HepG2 (cell line): ENCODE measurements around the gene KATNBL1. TPM values are rescaled to one million over a fixed set of nuclear protein-coding genes. Genes with fewer than 3 reads are reported as not detected.
A peak's percentile ranks its signal among the peaks of the same experiment; 100 is the strongest.

Experiments used
- ARNT2 ChIP-seq: sonication (generic); formaldehyde crosslinking; IDR thresholded peaks from 2 replicates; pipeline ENCODE4 v1.8.0; 2022; ENCODE audit warnings: mild to moderate bottlenecking, low read depth, missing genetic modification reagents, moderate library complexity
- DPF2 ChIP-seq: sonication (generic); formaldehyde crosslinking; IDR thresholded peaks from 2 replicates; pipeline ENCODE4 v1.4.0; 2020; ENCODE audit warnings: mild to moderate bottlenecking, low read depth, missing genetic modification reagents, borderline replicate concordance
- FOXJ3 ChIP-seq: sonication (generic); formaldehyde crosslinking; IDR thresholded peaks from 2 replicates; pipeline ENCODE4 v1.4.0; 2020; ENCODE audit warnings: missing genetic modification reagents, mild to moderate bottlenecking, borderline replicate concordance
- HMG20A ChIP-seq: IDR thresholded peaks from 2 replicates; pipeline ENCODE4 v1.6.1; 2016; ENCODE audit warnings: borderline replicate concordance
- KLF11 ChIP-seq: IDR thresholded peaks from 2 replicates; pipeline ENCODE4 v1.6.1; 2016; ENCODE audit warnings: missing compliant biosample characterization
- NR2C2 ChIP-seq: sonication (generic); formaldehyde crosslinking; IDR thresholded peaks from 2 replicates; pipeline ENCODE4 v1.4.0; 2020; ENCODE audit warnings: missing genetic modification reagents, mild to moderate bottlenecking, moderate library complexity, borderline replicate concordance
- PAF1 ChIP-seq: IDR thresholded peaks from 2 replicates; pipeline ENCODE4 v1.6.1; 2016; ENCODE audit warnings: missing genetic modification reagents, missing compliant biosample characterization
- SRSF9 ChIP-seq: fragments of 200-400 bp; formaldehyde crosslinking; IDR thresholded peaks from 2 replicates; pipeline ENCODE4 v1.6.1; 2018; ENCODE audit warnings: borderline replicate concordance, mild to moderate bottlenecking, low read depth, low read length; ENCODE audit not compliant: insufficient read depth, poor library complexity, severe bottlenecking
- ZNF101 ChIP-seq: sonication (generic); formaldehyde crosslinking; IDR thresholded peaks from 2 replicates; pipeline ENCODE4 v1.4.0; 2020; ENCODE audit warnings: mild to moderate bottlenecking, low read depth, missing genetic modification reagents, borderline replicate concordance
- ZNF44 ChIP-seq: sonication (generic); formaldehyde crosslinking; IDR thresholded peaks from 2 replicates; pipeline ENCODE4 v1.5.1; 2020; ENCODE audit warnings: mild to moderate bottlenecking, missing genetic modification reagents
- ZNF570 ChIP-seq: sonication (generic); formaldehyde crosslinking; IDR thresholded peaks from 2 replicates; pipeline ENCODE4 v1.4.0; 2020; ENCODE audit warnings: mild to moderate bottlenecking, missing genetic modification reagents, borderline replicate concordance
- ZNF589 ChIP-seq: sonication (generic); formaldehyde crosslinking; conservative IDR thresholded peaks from 2 replicates; pipeline ENCODE4 v1.8.0; 2022; ENCODE audit warnings: mild to moderate bottlenecking, moderate library complexity, missing genetic modification reagents
- polyA plus RNA-seq, 8 experiments: library from polyadenylated mRNA; depleted of rRNA in 3 of 8; stranded (reverse) in 7 of 8; unstranded in 1 of 8; fragments of >200 nt; fragmentation: Illumina TruSeq in 4 of 8; extraction: Trizol in 4 of 8; gene quantifications; 2 replicates each; pipeline versions ENCODE4 v1.2.1 to v1.2.3, GENCODE V29; 2011 to 2016; ENCODE audit warnings: low read depth in 4 of 8, missing spikeins in 1 of 8, mixed read lengths in 1 of 8; ENCODE audit not compliant: insufficient read depth in 1 of 8
- total RNA-seq, 5 experiments: library from RNA; depleted of rRNA; stranded (reverse); fragments of >200 nt; fragmentation: Illumina TruSeq; extraction: Trizol; gene quantifications; 2 replicates each; pipeline ENCODE4 v1.2.3, GENCODE V29; 2016; ENCODE audit warnings: low read depth in 1 of 5
- TF ChIP-seq, protein P1 (sequence below): sonication (generic); formaldehyde crosslinking; conservative IDR thresholded peaks from 2 replicates; pipeline ENCODE4 v1.4.0; 2020; ENCODE audit warnings: missing genetic modification reagents
- TF ChIP-seq, protein P2 (sequence below): sonication (generic); formaldehyde crosslinking; IDR thresholded peaks from 2 replicates; pipeline ENCODE4 v1.4.0; 2020; ENCODE audit warnings: missing genetic modification reagents
- TF ChIP-seq, protein P3 (sequence below): sonication (generic); formaldehyde crosslinking; IDR thresholded peaks from 2 replicates; pipeline ENCODE4 v1.8.1; 2022; ENCODE audit warnings: mild to moderate bottlenecking, missing genetic modification reagents
- TF ChIP-seq, protein P4 (sequence below): IDR thresholded peaks from 2 replicates; pipeline ENCODE4 v1.6.1; 2012; ENCODE audit warnings: low read depth, low read length, improper control_type of control experiment
- TF ChIP-seq, protein P5 (sequence below): sonication (generic); formaldehyde crosslinking; conservative IDR thresholded peaks from 2 replicates; pipeline ENCODE4 v1.8.0; 2022; ENCODE audit warnings: low read depth, missing genetic modification reagents
- TF ChIP-seq, protein P6 (sequence below): sonication (generic); formaldehyde crosslinking; IDR thresholded peaks from 2 replicates; pipeline ENCODE4 v1.5.0; 2020; ENCODE audit warnings: mild to moderate bottlenecking, low read depth, missing genetic modification reagents, borderline replicate concordance

Gene KATNBL1
- total and polyA plus RNA-seq, 2 of the 13 experiments (the other 11 are each of a cell fraction or from before 2014, with no cell fraction given), result 23.4 to 42.8 TPM

DNA sequence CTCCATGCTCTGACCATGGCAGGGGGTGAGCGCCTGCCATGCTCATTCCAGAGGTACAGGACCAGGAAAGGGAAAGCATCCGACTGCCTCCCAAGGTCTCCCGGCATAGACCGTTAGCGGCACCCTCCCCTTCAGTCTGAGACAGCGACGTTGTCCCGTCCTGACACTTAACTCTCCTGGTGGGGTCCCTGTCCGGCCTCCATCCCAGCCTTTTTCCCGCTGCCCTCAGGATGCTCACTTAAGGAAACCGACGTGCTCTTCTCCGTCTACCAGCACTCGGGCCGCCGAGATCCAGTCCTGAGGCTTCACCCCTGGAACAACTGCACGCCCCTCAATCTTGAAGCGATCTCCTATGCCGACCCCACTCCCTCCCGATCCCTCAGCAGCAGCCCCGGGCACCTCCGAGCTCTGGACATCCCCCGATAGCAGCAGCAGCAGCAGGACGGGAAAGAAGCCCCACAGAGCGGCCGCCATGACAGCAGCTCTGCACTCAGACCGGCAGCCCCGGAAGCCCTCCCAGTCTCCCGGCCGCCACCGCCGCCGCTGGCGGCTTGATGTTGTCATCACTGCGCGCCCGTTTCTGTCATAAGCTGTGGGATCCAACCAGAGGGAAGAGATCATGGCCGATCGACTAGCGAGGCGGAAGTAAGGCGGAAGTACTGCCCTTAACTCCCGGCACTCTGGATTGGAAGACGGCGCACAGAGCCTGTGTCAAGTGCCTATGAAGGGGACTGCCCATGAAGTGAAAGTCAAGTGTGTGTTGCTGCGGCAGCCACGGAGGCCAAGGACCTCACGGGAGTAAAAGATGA, 108.3 kb downstream of the KATNBL1 start, which contains the start of the genes EMC7 and PGBD4 (continued):
- TF ChIP-seq, protein P1, sequence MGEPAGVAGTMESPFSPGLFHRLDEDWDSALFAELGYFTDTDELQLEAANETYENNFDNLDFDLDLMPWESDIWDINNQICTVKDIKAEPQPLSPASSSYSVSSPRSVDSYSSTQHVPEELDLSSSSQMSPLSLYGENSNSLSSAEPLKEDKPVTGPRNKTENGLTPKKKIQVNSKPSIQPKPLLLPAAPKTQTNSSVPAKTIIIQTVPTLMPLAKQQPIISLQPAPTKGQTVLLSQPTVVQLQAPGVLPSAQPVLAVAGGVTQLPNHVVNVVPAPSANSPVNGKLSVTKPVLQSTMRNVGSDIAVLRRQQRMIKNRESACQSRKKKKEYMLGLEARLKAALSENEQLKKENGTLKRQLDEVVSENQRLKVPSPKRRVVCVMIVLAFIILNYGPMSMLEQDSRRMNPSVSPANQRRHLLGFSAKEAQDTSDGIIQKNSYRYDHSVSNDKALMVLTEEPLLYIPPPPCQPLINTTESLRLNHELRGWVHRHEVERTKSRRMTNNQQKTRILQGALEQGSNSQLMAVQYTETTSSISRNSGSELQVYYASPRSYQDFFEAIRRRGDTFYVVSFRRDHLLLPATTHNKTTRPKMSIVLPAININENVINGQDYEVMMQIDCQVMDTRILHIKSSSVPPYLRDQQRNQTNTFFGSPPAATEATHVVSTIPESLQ, result no peak
- TF ChIP-seq ZNF589 (CRISPR knock-in tag), result no peak; the same call in 1 of the 2 replicates
- TF ChIP-seq, protein P2, sequence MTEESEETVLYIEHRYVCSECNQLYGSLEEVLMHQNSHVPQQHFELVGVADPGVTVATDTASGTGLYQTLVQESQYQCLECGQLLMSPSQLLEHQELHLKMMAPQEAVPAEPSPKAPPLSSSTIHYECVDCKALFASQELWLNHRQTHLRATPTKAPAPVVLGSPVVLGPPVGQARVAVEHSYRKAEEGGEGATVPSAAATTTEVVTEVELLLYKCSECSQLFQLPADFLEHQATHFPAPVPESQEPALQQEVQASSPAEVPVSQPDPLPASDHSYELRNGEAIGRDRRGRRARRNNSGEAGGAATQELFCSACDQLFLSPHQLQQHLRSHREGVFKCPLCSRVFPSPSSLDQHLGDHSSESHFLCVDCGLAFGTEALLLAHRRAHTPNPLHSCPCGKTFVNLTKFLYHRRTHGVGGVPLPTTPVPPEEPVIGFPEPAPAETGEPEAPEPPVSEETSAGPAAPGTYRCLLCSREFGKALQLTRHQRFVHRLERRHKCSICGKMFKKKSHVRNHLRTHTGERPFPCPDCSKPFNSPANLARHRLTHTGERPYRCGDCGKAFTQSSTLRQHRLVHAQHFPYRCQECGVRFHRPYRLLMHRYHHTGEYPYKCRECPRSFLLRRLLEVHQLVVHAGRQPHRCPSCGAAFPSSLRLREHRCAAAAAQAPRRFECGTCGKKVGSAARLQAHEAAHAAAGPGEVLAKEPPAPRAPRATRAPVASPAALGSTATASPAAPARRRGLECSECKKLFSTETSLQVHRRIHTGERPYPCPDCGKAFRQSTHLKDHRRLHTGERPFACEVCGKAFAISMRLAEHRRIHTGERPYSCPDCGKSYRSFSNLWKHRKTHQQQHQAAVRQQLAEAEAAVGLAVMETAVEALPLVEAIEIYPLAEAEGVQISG (CRISPR knock-in tag), result peak; percentile 94
- TF ChIP-seq, protein P3, sequence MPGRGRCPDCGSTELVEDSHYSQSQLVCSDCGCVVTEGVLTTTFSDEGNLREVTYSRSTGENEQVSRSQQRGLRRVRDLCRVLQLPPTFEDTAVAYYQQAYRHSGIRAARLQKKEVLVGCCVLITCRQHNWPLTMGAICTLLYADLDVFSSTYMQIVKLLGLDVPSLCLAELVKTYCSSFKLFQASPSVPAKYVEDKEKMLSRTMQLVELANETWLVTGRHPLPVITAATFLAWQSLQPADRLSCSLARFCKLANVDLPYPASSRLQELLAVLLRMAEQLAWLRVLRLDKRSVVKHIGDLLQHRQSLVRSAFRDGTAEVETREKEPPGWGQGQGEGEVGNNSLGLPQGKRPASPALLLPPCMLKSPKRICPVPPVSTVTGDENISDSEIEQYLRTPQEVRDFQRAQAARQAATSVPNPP, result peak; percentile 65; the same call in 1 of the 2 replicates
- peak; percentile 94 for TF ChIP-seq ZNF44 (CRISPR knock-in tag)
- TF ChIP-seq SRSF9, result no peak
- no peak for TF ChIP-seq DPF2 (CRISPR knock-in tag)
- TF ChIP-seq KLF11, result no peak; the same call in 1 of the 2 replicates
- TF ChIP-seq PAF1 (CRISPR knock-in tag), result no peak
- TF ChIP-seq ARNT2 (CRISPR knock-in tag), result 0 out of 2 replicates have a peak, but pooled peaks have one; percentile 29
- TF ChIP-seq, protein P4, sequence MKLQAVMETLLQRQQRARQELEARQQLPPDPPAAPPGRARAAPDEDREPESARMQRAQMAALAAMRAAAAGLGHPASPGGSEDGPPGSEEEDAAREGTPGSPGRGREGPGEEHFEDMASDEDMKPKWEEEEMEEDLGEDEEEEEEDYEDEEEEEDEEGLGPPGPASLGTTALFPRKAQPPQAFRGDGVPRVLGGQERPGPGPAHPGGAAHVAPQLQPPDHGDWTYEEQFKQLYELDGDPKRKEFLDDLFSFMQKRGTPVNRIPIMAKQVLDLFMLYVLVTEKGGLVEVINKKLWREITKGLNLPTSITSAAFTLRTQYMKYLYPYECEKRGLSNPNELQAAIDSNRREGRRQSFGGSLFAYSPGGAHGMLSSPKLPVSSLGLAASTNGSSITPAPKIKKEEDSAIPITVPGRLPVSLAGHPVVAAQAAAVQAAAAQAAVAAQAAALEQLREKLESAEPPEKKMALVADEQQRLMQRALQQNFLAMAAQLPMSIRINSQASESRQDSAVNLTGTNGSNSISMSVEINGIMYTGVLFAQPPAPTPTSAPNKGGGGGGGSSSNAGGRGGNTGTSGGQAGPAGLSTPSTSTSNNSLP, result no peak; the same call in 1 of the 2 replicates
- no peak for TF ChIP-seq HMG20A (CRISPR knock-in tag)
- TF ChIP-seq FOXJ3 (CRISPR knock-in tag), result no peak
- no peak for TF ChIP-seq ZNF101 (CRISPR knock-in tag)
- TF ChIP-seq, protein P5, sequence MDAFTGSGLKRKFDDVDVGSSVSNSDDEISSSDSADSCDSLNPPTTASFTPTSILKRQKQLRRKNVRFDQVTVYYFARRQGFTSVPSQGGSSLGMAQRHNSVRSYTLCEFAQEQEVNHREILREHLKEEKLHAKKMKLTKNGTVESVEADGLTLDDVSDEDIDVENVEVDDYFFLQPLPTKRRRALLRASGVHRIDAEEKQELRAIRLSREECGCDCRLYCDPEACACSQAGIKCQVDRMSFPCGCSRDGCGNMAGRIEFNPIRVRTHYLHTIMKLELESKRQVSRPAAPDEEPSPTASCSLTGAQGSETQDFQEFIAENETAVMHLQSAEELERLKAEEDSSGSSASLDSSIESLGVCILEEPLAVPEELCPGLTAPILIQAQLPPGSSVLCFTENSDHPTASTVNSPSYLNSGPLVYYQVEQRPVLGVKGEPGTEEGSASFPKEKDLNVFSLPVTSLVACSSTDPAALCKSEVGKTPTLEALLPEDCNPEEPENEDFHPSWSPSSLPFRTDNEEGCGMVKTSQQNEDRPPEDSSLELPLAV (CRISPR knock-in tag), result no peak
- TF ChIP-seq ZNF570 (CRISPR knock-in tag), result no peak
- TF ChIP-seq, protein P6, sequence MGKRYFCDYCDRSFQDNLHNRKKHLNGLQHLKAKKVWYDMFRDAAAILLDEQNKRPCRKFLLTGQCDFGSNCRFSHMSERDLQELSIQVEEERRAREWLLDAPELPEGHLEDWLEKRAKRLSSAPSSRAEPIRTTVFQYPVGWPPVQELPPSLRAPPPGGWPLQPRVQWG (CRISPR knock-in tag), result no peak
- peak; percentile 94 for TF ChIP-seq NR2C2 (CRISPR knock-in tag)
